IMR-90 (cell line): ENCODE results near the gene TBC1D22A. TPM values are rescaled to one million over a fixed set of nuclear protein-coding genes. Genes with fewer than 3 reads are reported as not detected.

Experiments used
- ATAC-seq: fragments of 200-7000 bp; cut with Tn5 transposase; 2 replicates; pipeline ENCODE4 v1.9.1; 2020; ENCODE audit warnings: low read depth, mild to moderate bottlenecking, moderate library complexity
- BruUV-seq: library from RNA; stranded (reverse); fragments of 400-500 nt; replicated peaks from 2 replicates; lab custom pipeline; 2021; lab: Mats Ljungman, UMichigan
- CTCF ChIA-PET: fragments of 300-600 bp; formaldehyde crosslinking; extraction: SDS; loops from one replicate; lab custom pipeline; 2021; ENCODE audit warnings: antibody characterized with exemption; lab: Yijun Ruan, JAX
- POLR2A ChIA-PET: fragments of 300-600 bp; sonication (Branson Sonifier 250); formaldehyde crosslinking; loops from one replicate; lab custom pipeline; 2022; ENCODE audit warnings: antibody characterized with exemption; ENCODE audit not compliant: unreplicated experiment; lab: Charles Lee
- DNase-seq: peaks from one replicate; pipeline ENCODE4 v3.0.0; 2013
- H2AFZ ChIP-seq: replicated peaks from 2 replicates; pipeline ENCODE3; 2013; ENCODE audit warnings: low read length, mild to moderate bottlenecking; ENCODE audit not compliant: poor library complexity
- H2AK5ac ChIP-seq: 2 replicates; pipeline ENCODE4 v1.6.1; 2013; ENCODE audit warnings: low read depth, low read length, inconsistent platforms
- H2AK9ac ChIP-seq: replicated peaks from 2 replicates; pipeline ENCODE3; 2013; ENCODE audit warnings: mild to moderate bottlenecking, low read depth, low read length, moderate library complexity; ENCODE audit not compliant: poor library complexity
- H2BK120ac ChIP-seq: 2 replicates; pipeline ENCODE4 v1.6.1; 2013; ENCODE audit warnings: low read depth, low read length, inconsistent platforms
- H2BK15ac ChIP-seq: 3 replicates; pipeline ENCODE4 v1.6.1; 2013; ENCODE audit warnings: low read depth, low read length, inconsistent platforms
- H2BK20ac ChIP-seq: 2 replicates; pipeline ENCODE4 v1.6.1; 2013; ENCODE audit warnings: low read depth, mild to moderate bottlenecking, inconsistent platforms, low read length, moderate library complexity
- H2BK5ac ChIP-seq: 2 replicates; pipeline ENCODE4 v1.6.1; 2013; ENCODE audit warnings: mild to moderate bottlenecking, low read depth, low read length, inconsistent platforms; ENCODE audit not compliant: poor library complexity, severe bottlenecking
- H3K14ac ChIP-seq: replicated peaks from 2 replicates; pipeline ENCODE4 v1.6.1; 2013; ENCODE audit warnings: low read depth, low read length, inconsistent platforms
- H3K18ac ChIP-seq: 2 replicates; pipeline ENCODE4 v1.6.1; 2013; ENCODE audit warnings: low read depth, low read length, control low read depth
- H3K23ac ChIP-seq: 2 replicates; pipeline ENCODE4 v1.6.1; 2013; ENCODE audit warnings: low read depth, low read length, inconsistent platforms
- H3K27ac ChIP-seq: 2 replicates; pipeline ENCODE4 v1.5.1; 2013; ENCODE audit warnings: mild to moderate bottlenecking, control low read depth, low read length; ENCODE audit not compliant: insufficient read depth
- H3K27me3 ChIP-seq: 2 replicates; pipeline ENCODE4 v1.6.1; 2013; ENCODE audit warnings: low read length; ENCODE audit not compliant: control insufficient read depth, insufficient read depth
- H3K36me3 ChIP-seq: 2 replicates; pipeline ENCODE4 v1.6.1; 2013; ENCODE audit warnings: low read length, mixed read lengths; ENCODE audit not compliant: control insufficient read depth, insufficient read depth
- H3K4ac ChIP-seq: 2 replicates; pipeline ENCODE4 v1.6.1; 2013; ENCODE audit warnings: low read depth, low read length, inconsistent platforms
- H3K4me1 ChIP-seq: 2 replicates; pipeline ENCODE4 v1.6.1; 2013; ENCODE audit warnings: low read length, mixed read lengths; ENCODE audit not compliant: control insufficient read depth, insufficient read depth
- H3K4me2 ChIP-seq: 2 replicates; pipeline ENCODE4 v1.6.1; 2013; ENCODE audit warnings: low read depth, mild to moderate bottlenecking, control low read depth, low read length, moderate library complexity
- H3K4me3 ChIP-seq: 2 replicates; pipeline ENCODE4 v1.5.1; 2013; ENCODE audit warnings: low read depth, mild to moderate bottlenecking, control low read depth, low read length, moderate library complexity; ENCODE audit not compliant: insufficient read depth
- H3K56ac ChIP-seq: 2 replicates; pipeline ENCODE4 v1.6.1; 2013; ENCODE audit warnings: low read length, inconsistent platforms; ENCODE audit not compliant: insufficient read depth; ENCODE audit errors: extremely low read depth
- H3K79me1 ChIP-seq, 2 experiments: 2 replicates each; pipeline ENCODE4 v1.6.1; 2013; ENCODE audit warnings: low read length in 2 of 2, inconsistent platforms in 1 of 2, low read depth in 1 of 2
- H3K9ac ChIP-seq: 2 replicates; pipeline ENCODE4 v1.6.1; 2013; ENCODE audit warnings: low read depth, low read length, control low read depth
- H3K9me1 ChIP-seq: 2 replicates; pipeline ENCODE4 v1.6.1; 2013; ENCODE audit warnings: low read length, inconsistent platforms; ENCODE audit not compliant: insufficient read depth
- H3K9me3 ChIP-seq: 2 replicates; pipeline ENCODE4 v1.6.1; 2013; ENCODE audit warnings: low read length; ENCODE audit not compliant: control insufficient read depth, insufficient read depth
- H4K20me1 ChIP-seq: 2 replicates; pipeline ENCODE4 v1.6.1; 2013; ENCODE audit warnings: low read length, inconsistent platforms; ENCODE audit not compliant: insufficient read depth
- H4K5ac ChIP-seq: 2 replicates; pipeline ENCODE4 v1.6.1; 2013; ENCODE audit warnings: mild to moderate bottlenecking, low read depth, low read length, control low read depth
- H4K8ac ChIP-seq, 2 experiments: 2 replicates each; pipeline ENCODE4 v1.6.1; 2013; ENCODE audit warnings: low read depth in 2 of 2, low read length in 2 of 2, control low read depth in 1 of 2, inconsistent platforms in 1 of 2
- H4K91ac ChIP-seq: 2 replicates; pipeline ENCODE4 v1.6.1; 2013; ENCODE audit warnings: low read depth, low read length, inconsistent platforms; ENCODE audit not compliant: insufficient read depth
- BHLHE40 ChIP-seq: fragments of 150-350 bp; IDR thresholded peaks from 2 replicates; pipeline ENCODE4 v1.6.1; 2016; ENCODE audit warnings: mild to moderate bottlenecking, low read depth, low read length
- NFE2L2 ChIP-seq: fragments of 150-350 bp; IDR thresholded peaks from 2 replicates; pipeline ENCODE4 v1.6.1; 2016; ENCODE audit warnings: low read depth, mild to moderate bottlenecking, low read length
- USF2 ChIP-seq: fragments of 150-350 bp; IDR thresholded peaks from 2 replicates; pipeline ENCODE4 v1.6.1; 2017; ENCODE audit warnings: mild to moderate bottlenecking, antibody characterized with exemption, low read length, low read depth
- WGBS, 2 experiments: methylation state at CpG; one replicate each; pipeline versions ENCODE4 v1.1.5 to v1.1.7; 2013; ENCODE audit warnings: missing lambda C conversion rate in 2 of 2; ENCODE audit not compliant: insufficient read length in 1 of 2; ENCODE audit errors: extremely low coverage in 2 of 2; 5-methylcytosine and 5-hydroxymethylcytosine counted together
- dilution Hi-C: fragments of 300-500 bp; cut with HindIII; formaldehyde crosslinking; loops from one replicate; pipeline ENCODE4 v1.14.3; 2018; ENCODE audit warnings: low sequenced_read_pairs; ENCODE audit not compliant: unreplicated experiment
- in situ Hi-C: fragments of 300-500 bp; cut with MboI; formaldehyde crosslinking; loops from 3 replicates; pipeline ENCODE4 v1.14.3; 2019; ENCODE audit warnings: low sequenced_read_pairs, inconsistent platforms, mixed read lengths
- intact Hi-C: fragments of 100-400 bp; cut with micrococcal nuclease; formaldehyde crosslinking; loops from 2 replicates; pipeline ENCODE4 v1.10.0; 2022
- polyA plus RNA-seq, 3 experiments: library from polyadenylated mRNA; depleted of rRNA; stranded (reverse); fragments of >200 nt; gene quantifications; 2 replicates each; pipeline ENCODE4 v1.2.3, GENCODE V29; 2012; ENCODE audit warnings: low replicate concordance in 1 of 3
- total RNA-seq: library from RNA; depleted of rRNA; stranded (reverse); fragments of >200 nt; gene quantifications from 2 replicates; pipeline ENCODE4 v1.2.3, GENCODE V29; 2012

The TBC1D22A gene
- total and polyA plus RNA-seq, 2 of the 4 experiments (the other 2 are of a cell fraction): 9.0 to 16.7 TPM

GRCh38 chr22:46761539-46762237 is 762 bp upstream of the TBC1D22A start:
- in situ Hi-C loops: no loop called here
- H2BK120ac ChIP-seq: peak overlapping the region; percentile 70
- peak overlapping the region; percentile 86 for H4K5ac ChIP-seq
- H2BK20ac ChIP-seq: no peak overlapping the region
- 0% methylated on average over 9 of the region's 17 CpGs; no CpG with 5 or more reads in 1 of the 2 experiments for WGBS, 2 experiments
- H2AK5ac ChIP-seq: peak overlapping the region; percentile 99
- peak overlapping the region; percentile 95 to 97 for H4K8ac ChIP-seq
- dilution Hi-C loops: no loop called here
- H2AFZ ChIP-seq: peak overlapping the region; percentile 92
- peak overlapping the region; percentile 92 for H3K4ac ChIP-seq
- no peak for TF ChIP-seq NFE2L2
- no peak for TF ChIP-seq BHLHE40
- 0 out of 2 replicates have a peak, but pooled peaks have one; percentile 8 for TF ChIP-seq USF2
- ChIA-PET POLR2A (interaction anchor here (0.6 to 1.2 kb wide), 5 partner anchors 8 to 23 kb away, joined by 3 to 9 read pairs (median 3); no protein-coding TSS in a partner anchor), CTCF (interaction anchor here (1.5 kb wide), 1 partner anchor 37 kb away, joined by 4 read pairs; no protein-coding TSS in a partner anchor)
- H3K27me3 ChIP-seq: no peaks in the 10 kb centered on the region
- peak overlapping the region; percentile 96 for H3K27ac ChIP-seq
- H3K56ac ChIP-seq: peak overlapping the region; percentile 94
- peak overlapping the region; percentile 80 for H2AK9ac ChIP-seq
- H3K4me3 ChIP-seq: peak overlapping the region; percentile 83
- H3K9me3 ChIP-seq: no peaks in the 10 kb centered on the region
- peak overlapping the region; percentile 98 for H3K9ac ChIP-seq
- H3K36me3 ChIP-seq: no peaks in the 10 kb centered on the region
- H4K91ac ChIP-seq: peak overlapping the region; percentile 92
- intact Hi-C loops: no loop called here
- peak overlapping the region; percentile 85 for H2BK5ac ChIP-seq
- H3K14ac ChIP-seq: peak overlapping the region; percentile 91
- peak overlapping the region; percentile 90 for H3K23ac ChIP-seq
- H3K9me1 ChIP-seq: peaks cover 4% of the 10 kb centered on the region; the same call in 1 of the 2 replicates
- DNase-seq (peak; percentile 9), ATAC-seq (no peak)
- H3K4me1 ChIP-seq: peaks cover 6% of the 10 kb centered on the region
- H3K4me2 ChIP-seq: peak overlapping the region; percentile 90
- H2BK15ac ChIP-seq: 0 out of 3 replicates have a peak overlapping the region, but pooled peaks have one; percentile 34
- H3K79me1 ChIP-seq: peaks cover 28 to 46% of the 10 kb centered on the region in 2 experiments
- peak overlapping the region; percentile 43 for H3K18ac ChIP-seq
- TSS peak; percentile 98 for BruUV-seq
- H4K20me1 ChIP-seq: no peaks in the 10 kb centered on the region
